BJ (cell line): Measurements from ENCODE around the gene RTN4RL1. TPM values are rescaled to one million over a fixed set of nuclear protein-coding genes. Genes with fewer than 3 reads are reported as not detected.

Experiments
- CTCF ChIA-PET: fragments of 350-600 bp; formaldehyde crosslinking; extraction: SDS; loops from one replicate; lab custom pipeline; 2021; ENCODE audit warnings: antibody characterized with exemption, inconsistent platforms; lab: Yijun Ruan, JAX
- POLR2A ChIA-PET: fragments of 300-600 bp; sonication (Branson Sonifier 250); formaldehyde crosslinking; extraction: SDS; loops from one replicate; lab custom pipeline; 2021; ENCODE audit warnings: antibody characterized with exemption; lab: Charles Lee
- DNase-seq: peaks from one replicate; pipeline ENCODE4 v3.0.0-alpha.2; 2011; ENCODE audit warnings: low read depth
- H3K27me3 ChIP-seq: 2 replicates; pipeline ENCODE4 v1.6.0; 2011; ENCODE audit warnings: low read length; ENCODE audit not compliant: control insufficient read depth, insufficient read depth
- H3K36me3 ChIP-seq: 2 replicates; pipeline ENCODE4 v1.5.1; 2011; ENCODE audit warnings: low read length; ENCODE audit not compliant: control insufficient read depth, insufficient read depth
- H3K4me3 ChIP-seq: 2 replicates; pipeline ENCODE4 v1.5.1; 2011; ENCODE audit warnings: low read depth, mild to moderate bottlenecking, control low read depth, low read length
- polyA plus RNA-seq: library from polyadenylated mRNA; depleted of rRNA; stranded (reverse); fragments of >200 nt; gene quantifications from 2 replicates; pipeline ENCODE4 v1.2.3, GENCODE V29; 2011
- TF ChIP-seq, protein P1 (sequence below): IDR thresholded peaks from 2 replicates; pipeline ENCODE4 v1.5.1; 2011; ENCODE audit warnings: low read depth, mild to moderate bottlenecking, control low read depth, inconsistent platforms, low read length, moderate library complexity; ENCODE audit not compliant: insufficient read depth

The RTN4RL1 gene
- polyA plus RNA-seq, 1 experiment: 0.32 TPM

DNA sequence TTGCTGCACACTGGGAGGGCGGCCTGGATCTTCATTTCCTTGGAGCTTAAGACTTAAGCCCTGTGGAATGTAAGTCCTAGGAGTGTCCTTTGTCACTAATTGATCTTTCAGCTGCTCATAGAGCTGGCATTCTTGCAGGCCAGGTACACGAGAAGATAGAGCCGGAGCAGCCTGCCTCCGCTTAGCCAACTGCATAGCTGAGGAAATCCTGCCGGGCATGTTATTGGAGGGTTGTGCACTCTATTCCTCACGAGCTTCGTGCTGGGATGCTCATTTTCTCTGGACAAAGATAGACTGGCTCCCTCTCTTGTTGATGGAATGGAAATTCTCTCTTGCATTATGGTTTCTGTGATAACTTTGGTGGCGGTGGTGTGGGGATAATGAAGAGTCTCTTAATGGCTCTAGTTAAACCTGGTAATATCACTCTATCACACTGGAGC, 118.5 kb downstream of the RTN4RL1 start:
- TF ChIP-seq, protein P1, sequence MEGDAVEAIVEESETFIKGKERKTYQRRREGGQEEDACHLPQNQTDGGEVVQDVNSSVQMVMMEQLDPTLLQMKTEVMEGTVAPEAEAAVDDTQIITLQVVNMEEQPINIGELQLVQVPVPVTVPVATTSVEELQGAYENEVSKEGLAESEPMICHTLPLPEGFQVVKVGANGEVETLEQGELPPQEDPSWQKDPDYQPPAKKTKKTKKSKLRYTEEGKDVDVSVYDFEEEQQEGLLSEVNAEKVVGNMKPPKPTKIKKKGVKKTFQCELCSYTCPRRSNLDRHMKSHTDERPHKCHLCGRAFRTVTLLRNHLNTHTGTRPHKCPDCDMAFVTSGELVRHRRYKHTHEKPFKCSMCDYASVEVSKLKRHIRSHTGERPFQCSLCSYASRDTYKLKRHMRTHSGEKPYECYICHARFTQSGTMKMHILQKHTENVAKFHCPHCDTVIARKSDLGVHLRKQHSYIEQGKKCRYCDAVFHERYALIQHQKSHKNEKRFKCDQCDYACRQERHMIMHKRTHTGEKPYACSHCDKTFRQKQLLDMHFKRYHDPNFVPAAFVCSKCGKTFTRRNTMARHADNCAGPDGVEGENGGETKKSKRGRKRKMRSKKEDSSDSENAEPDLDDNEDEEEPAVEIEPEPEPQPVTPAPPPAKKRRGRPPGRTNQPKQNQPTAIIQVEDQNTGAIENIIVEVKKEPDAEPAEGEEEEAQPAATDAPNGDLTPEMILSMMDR: no peak
- CTCF ChIA-PET: interaction anchor here (0.6 to 3.5 kb wide), 8 partner anchors 13 to 338 kb away, joined by 3 to 28 read pairs (median 4); partner anchors contain the start of gene RTN4RL1
- POLR2A ChIA-PET: no interaction called here
- Histone ChIP-seq H3K36me3 (no peaks in the 10 kb centered on the region), H3K4me3 (no peak overlapping the region), H3K27me3 (peaks cover 20% of the 10 kb centered on the region)
- no peak for DNase-seq

DNA sequence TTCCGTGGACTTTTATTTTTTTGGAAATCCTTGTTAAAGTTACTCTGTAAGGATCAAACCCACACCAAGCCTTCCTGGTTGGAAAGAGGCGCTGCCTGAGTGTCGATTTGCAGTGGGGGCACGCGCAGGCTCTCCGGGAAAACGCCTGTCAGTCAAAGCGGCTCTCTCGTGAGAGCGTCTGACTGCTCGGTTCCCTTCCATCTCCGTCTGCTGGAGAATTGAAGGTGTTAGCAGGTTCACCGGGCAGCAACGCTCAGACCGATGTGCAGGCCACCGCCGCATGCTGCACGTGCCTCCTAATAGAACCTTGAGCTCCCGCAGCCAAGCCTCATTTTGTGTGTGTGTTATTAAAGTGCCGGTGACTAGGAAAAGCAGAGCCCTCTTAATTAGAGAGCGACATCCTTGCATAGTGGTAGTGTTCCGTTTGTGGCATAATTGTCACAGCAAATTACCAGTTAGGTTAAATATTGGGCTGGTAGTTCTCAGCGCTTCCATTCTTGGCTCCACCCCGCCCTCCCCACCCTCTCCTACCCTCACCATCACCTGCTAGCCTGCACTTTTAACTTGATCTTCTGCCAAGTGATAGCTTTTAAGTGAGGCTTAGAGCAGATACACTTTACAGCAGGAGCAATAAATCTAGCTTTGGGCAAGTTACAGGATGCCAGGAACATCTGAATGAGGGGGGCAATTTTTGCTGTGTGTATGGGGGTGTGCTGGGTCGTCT, 119.8 kb downstream of the RTN4RL1 start:
- TF ChIP-seq, protein P1: no peak
- H3K4me3 ChIP-seq: no peak overlapping the region
- DNase-seq: no peak
- ChIA-PET CTCF (interaction anchor here (1.2 to 3.5 kb wide), 4 partner anchors 14 to 120 kb away, joined by 3 to 28 read pairs (median 4); partner anchors contain the start of gene RTN4RL1), POLR2A (no interaction called here)
- H3K36me3 ChIP-seq: no peaks in the 10 kb centered on the region
- H3K27me3 ChIP-seq: peaks cover 20% of the 10 kb centered on the region

DNA sequence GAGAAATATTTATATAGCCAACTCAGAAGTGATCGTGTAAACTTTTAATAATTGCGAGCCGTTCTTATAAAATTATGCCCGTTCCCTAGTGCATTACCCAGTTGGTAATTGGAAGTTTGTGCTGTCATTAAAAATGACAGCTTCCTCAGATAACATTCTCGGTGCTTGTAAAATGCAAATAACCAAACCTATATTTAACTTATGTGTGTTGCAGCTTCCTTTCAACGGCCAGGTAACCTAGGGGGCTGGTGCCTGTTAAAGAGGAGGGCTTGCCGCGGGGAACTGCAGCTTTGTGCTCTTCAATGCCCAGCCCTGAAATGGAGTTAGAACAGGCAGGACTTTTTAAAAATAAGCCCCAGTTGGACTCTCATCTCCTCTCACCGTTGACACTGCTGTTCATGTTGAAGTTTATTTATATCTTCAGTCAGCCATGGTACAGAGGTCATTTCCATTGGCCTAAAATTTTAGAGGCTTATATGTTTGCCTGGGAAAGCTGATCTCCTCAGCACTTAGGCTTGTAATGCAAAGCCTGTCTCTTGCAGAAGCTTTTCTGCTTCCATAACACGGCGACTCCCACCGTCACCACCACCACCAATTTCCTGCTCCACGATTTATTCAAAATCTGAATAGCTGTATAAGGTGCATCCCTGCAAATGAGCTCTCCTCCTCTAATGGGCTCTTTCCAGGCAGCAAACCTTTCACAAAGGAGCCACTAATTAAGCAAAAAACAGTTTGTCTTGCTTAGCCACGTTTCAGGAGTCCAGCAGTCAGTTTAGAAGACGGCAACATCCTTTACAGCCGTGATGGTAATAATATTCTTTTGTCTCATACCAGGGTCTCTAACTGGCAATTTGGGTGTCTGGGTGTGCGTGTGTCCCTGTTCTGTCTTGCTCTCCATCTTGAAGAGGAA, 120.6 kb downstream of the RTN4RL1 start:
- CTCF ChIA-PET: interaction anchor here (0.6 to 3.5 kb wide), 5 partner anchors 22 to 340 kb away, joined by 3 to 28 read pairs (median 3); partner anchors contain the start of gene RTN4RL1
- no peak for DNase-seq
- Histone ChIP-seq H3K4me3 (no peak overlapping the region), H3K36me3 (no peaks in the 10 kb centered on the region), H3K27me3 (peaks cover 13% of the 10 kb centered on the region)
- POLR2A ChIA-PET: no interaction called here
- TF ChIP-seq, protein P1: no peak

DNA sequence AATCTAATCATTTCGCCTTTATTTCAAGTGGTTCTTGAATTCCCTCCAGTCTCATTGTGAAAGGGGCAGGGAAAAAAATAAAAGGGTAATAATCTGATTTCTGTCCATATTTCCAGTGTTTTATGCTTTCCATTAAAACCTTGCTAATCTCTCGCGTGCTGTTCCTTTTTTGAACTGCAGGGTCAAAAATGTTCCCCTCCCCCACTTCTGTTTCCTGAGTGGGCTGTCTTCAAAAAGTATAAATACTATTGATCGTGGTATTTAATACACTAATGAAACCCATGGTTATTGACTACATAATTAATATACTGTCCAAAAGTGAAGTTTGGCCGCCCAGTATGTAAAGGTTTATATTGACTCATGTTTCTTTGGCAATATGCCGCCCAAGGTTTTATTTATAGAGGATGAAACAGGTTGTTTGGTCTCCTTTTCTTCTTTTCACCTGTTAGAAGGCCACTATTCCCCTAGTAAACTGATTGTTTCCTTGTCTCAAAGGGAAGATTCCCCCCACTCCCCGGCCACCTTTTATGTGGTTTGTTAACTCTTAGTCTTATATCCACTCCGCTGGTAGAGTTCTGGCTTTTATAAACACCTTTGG, 125.6 kb downstream of the RTN4RL1 start:
- no peaks in the 10 kb centered on the region; the same call in 1 of the 2 replicates for H3K27me3 ChIP-seq
- TF ChIP-seq, protein P1: peak; percentile 34; the same call in 1 of the 2 replicates
- H3K4me3 ChIP-seq: no peak overlapping the region
- no peak for DNase-seq
- peaks cover 11% of the 10 kb centered on the region for H3K36me3 ChIP-seq
- ChIA-PET POLR2A (no interaction called here), CTCF (interaction anchor here (3.3 kb wide), 1 partner anchor 126 kb away, joined by 12 read pairs; the partner anchor contains the start of gene RTN4RL1)
